Osteoblast (primary cell): Measurements from ENCODE around the gene ZNF416. TPM values are rescaled to one million over a fixed set of nuclear protein-coding genes. Genes with fewer than 3 reads are reported as not detected.

ENCODE experiments used
- DNase-seq: peaks from one replicate; pipeline ENCODE4 v3.0.0; 2011; ENCODE audit warnings: low spot score, mixed read lengths; ENCODE audit not compliant: insufficient read length; ENCODE audit errors: missing footprints
- H2AFZ ChIP-seq: 2 replicates; pipeline ENCODE4 v1.6.0; 2011; ENCODE audit warnings: mild to moderate bottlenecking, low read length
- H3K27ac ChIP-seq: 2 replicates; pipeline ENCODE4 v1.5.1; 2011; ENCODE audit warnings: mild to moderate bottlenecking, low read depth, low read length, moderate library complexity
- H3K27me3 ChIP-seq: 2 replicates; pipeline ENCODE4 v1.6.0; 2012; ENCODE audit warnings: mild to moderate bottlenecking, control low read depth, inconsistent platforms, low read length, moderate library complexity; ENCODE audit not compliant: insufficient read depth
- H3K36me3 ChIP-seq: 2 replicates; pipeline ENCODE4 v1.5.1; 2011; ENCODE audit warnings: mild to moderate bottlenecking, low read length, control low read depth, moderate library complexity; ENCODE audit not compliant: insufficient read depth
- H3K4me1 ChIP-seq: 2 replicates; pipeline ENCODE4 v1.5.1; 2011; ENCODE audit warnings: mild to moderate bottlenecking, low read length, control low read depth, moderate library complexity; ENCODE audit not compliant: insufficient read depth
- H3K4me2 ChIP-seq: 2 replicates; pipeline ENCODE4 v1.6.0; 2011; ENCODE audit warnings: mild to moderate bottlenecking, low read length; ENCODE audit not compliant: insufficient read depth
- H3K4me3 ChIP-seq: fragments of 200-600 bp; sonication (generic); 3 replicates; pipeline ENCODE4 v1.5.1; 2012; ENCODE audit warnings: mild to moderate bottlenecking, low read length, inconsistent platforms; ENCODE audit not compliant: insufficient read depth
- H3K79me2 ChIP-seq: 2 replicates; pipeline ENCODE4 v1.6.0; 2012; ENCODE audit warnings: mild to moderate bottlenecking, low read length, control low read depth, inconsistent platforms; ENCODE audit not compliant: insufficient read depth
- H3K9me3 ChIP-seq: 2 replicates; pipeline ENCODE4 v1.5.1; 2011; ENCODE audit warnings: low read depth, low read length, control low read depth
- H4K20me1 ChIP-seq: 2 replicates; pipeline ENCODE4 v1.6.0; 2012; ENCODE audit warnings: mild to moderate bottlenecking, low read length, control low read depth; ENCODE audit not compliant: insufficient read depth
- CTCF ChIP-seq: IDR thresholded peaks from 2 replicates; pipeline ENCODE4 v1.5.1; 2011; ENCODE audit warnings: mild to moderate bottlenecking, low read depth, low read length, moderate library complexity; ENCODE audit errors: extremely low read depth
- total RNA-seq: library from RNA; depleted of rRNA; stranded (reverse); fragments of >200 nt; gene quantifications from 2 replicates; pipeline ENCODE4 v1.2.3, GENCODE V29; 2012

ZNF416 gene
- total RNA-seq, 1 donor: 4.3 TPM

- no peak for DNase-seq
- Histone ChIP-seq H3K79me2 (peaks cover 66% of the 10 kb centered on the region), H2AFZ (no peak overlapping the region), H3K9me3 (peaks cover 46% of the 10 kb centered on the region), H3K27me3 (no peaks in the 10 kb centered on the region), H3K27ac (no peak overlapping the region), H3K4me3 (peak overlapping the region; percentile 87), H3K36me3 (peaks cover 51% of the 10 kb centered on the region), H3K4me1 (peaks cover 10% of the 10 kb centered on the region), H3K4me2 (peak overlapping the region; percentile 74), H4K20me1 (peaks cover 3% of the 10 kb centered on the region)
- no peak for TF ChIP-seq CTCF
Observed at GRCh38 chr19:57615346-57615745, 36.6 kb upstream of the ZNF416 start.

GRCh38 chr19:57613941-57614743 is 35.4 kb upstream of the ZNF416 start, which contains the start of gene ZNF134:
Gene ZNF134, plus strand, starts transcription at chr19:57614242. Its CDS starts 5,227 bp downstream, at chr19:57619469.
- peaks cover 3% of the 10 kb centered on the region for H4K20me1 ChIP-seq
- H3K79me2 ChIP-seq: peaks cover 54% of the 10 kb centered on the region
- peak within 1 kb of the TSS; percentile 53 for H3K27ac ChIP-seq
- peak within 1 kb of the TSS; percentile 87 for H3K4me3 ChIP-seq
- peaks cover 35% of the 10 kb centered on the region for H3K9me3 ChIP-seq
- no peak for TF ChIP-seq CTCF
- peaks cover 10% of the 10 kb centered on the region for H3K4me1 ChIP-seq
- H3K36me3 ChIP-seq: peaks cover 39% of the 10 kb centered on the region
- H2AFZ ChIP-seq: peak within 1 kb of the TSS; percentile 99
- no peaks in the 10 kb centered on the region for H3K27me3 ChIP-seq
- DNase-seq: peak; percentile 98
- H3K4me2 ChIP-seq: peak within 1 kb of the TSS; percentile 74

- DNase-seq: no peak
- peaks cover 3% of the 10 kb centered on the region for H4K20me1 ChIP-seq
- H3K4me3 ChIP-seq: no peak overlapping the region
- no peak overlapping the region for H3K4me2 ChIP-seq
- H3K27ac ChIP-seq: no peak overlapping the region
- H3K27me3 ChIP-seq: no peaks in the 10 kb centered on the region
- H3K9me3 ChIP-seq: peaks cover 23% of the 10 kb centered on the region
- H3K4me1 ChIP-seq: peaks cover 10% of the 10 kb centered on the region
- TF ChIP-seq CTCF: no peak
- H3K79me2 ChIP-seq: peaks cover 24% of the 10 kb centered on the region
- H3K36me3 ChIP-seq: peaks cover 19% of the 10 kb centered on the region
- H2AFZ ChIP-seq: no peak overlapping the region
Observed at GRCh38 chr19:57611113-57611512, 32.4 kb upstream of the ZNF416 start.

GRCh38 chr19:57606931-57607330 is 28.2 kb upstream of the ZNF416 start:
- Histone ChIP-seq H2AFZ (no peak overlapping the region), H3K4me1 (no peaks in the 10 kb centered on the region), H3K4me2 (no peak overlapping the region), H3K27me3 (no peaks in the 10 kb centered on the region), H3K4me3 (no peak overlapping the region), H3K36me3 (peaks cover 17% of the 10 kb centered on the region), H3K79me2 (no peaks in the 10 kb centered on the region), H4K20me1 (no peaks in the 10 kb centered on the region), H3K9me3 (peaks cover 19% of the 10 kb centered on the region), H3K27ac (no peak overlapping the region)
- no peak for DNase-seq
- no peak for TF ChIP-seq CTCF
